ENCODE measurements around the gene FCER2.

The FCER2 gene

GRCh38 chr19:7690779-7691258 is 11.1 kb downstream of the FCER2 start:
- no peak for DNase-seq
- no peak overlapping the region for H2AFZ ChIP-seq (ENCODE audit: low read length)
- no peaks in the 10 kb centered on the region for H3K9me2 ChIP-seq (replicated peaks; ENCODE audit: insufficient read depth, low read length)

DNA sequence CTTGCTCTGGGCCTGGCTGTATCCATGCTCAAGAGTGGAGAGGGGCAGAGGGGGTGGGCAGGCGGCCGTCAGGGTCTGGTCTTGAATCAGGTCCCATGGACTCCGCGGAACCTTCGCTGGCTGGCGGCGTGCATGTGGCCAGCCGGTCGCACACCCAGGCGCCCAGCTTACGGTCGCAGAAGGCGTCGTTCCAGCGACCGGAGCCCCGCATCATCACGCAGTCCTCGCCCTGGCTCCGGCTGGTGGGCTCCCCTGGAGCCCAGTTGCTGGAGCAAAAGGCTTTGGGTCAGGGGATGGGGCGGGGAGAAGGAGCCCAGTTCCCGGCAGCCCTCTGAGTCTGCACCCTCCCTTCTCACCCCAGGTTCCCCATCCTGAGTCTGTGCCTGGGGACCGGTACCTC is 12.8 kb downstream of the FCER2 start:
- no peaks in the 10 kb centered on the region for H3K4me1 ChIP-seq (ENCODE audit: low read length)
- no peak overlapping the region for H3K27ac ChIP-seq (ENCODE audit: low read length)
- H4K20me1 ChIP-seq (ENCODE audit: insufficient read depth, low read length): no peaks in the 10 kb centered on the region
- H3K4me2 ChIP-seq (ENCODE audit: low read depth, low read length): no peak overlapping the region
- H3K4me3 ChIP-seq (ENCODE audit: low read length): no peak overlapping the region
- H3K79me2 ChIP-seq (ENCODE audit: low read length): no peaks in the 10 kb centered on the region
- H3K9ac ChIP-seq (ENCODE audit: low read length): no peak overlapping the region
- DNase-seq: no peak
- no peaks in the 10 kb centered on the region for H3F3A ChIP-seq (ENCODE audit: insufficient read depth, low read length)
- H3K9me3 ChIP-seq (replicated peaks; ENCODE audit: insufficient read depth, low read length): no peaks in the 10 kb centered on the region
- H3K9me2 ChIP-seq (replicated peaks; ENCODE audit: insufficient read depth, low read length): no peaks in the 10 kb centered on the region
- peaks cover 64% of the 10 kb centered on the region for H3K27me3 ChIP-seq (replicated peaks; ENCODE audit: insufficient read depth, low read length)
- TF ChIP-seq EZH2 (optimal IDR thresholded peaks at IDR 0.05; ENCODE audit: low read depth, low read length): no peak
- TF ChIP-seq CTCF (IDR thresholded peaks at IDR 0.05; ENCODE audit: low read length): no peak
- no peak for TF ChIP-seq EZH2phosphoT487 (IDR thresholded peaks at IDR 0.05; ENCODE audit: low read length)
- H2AFZ ChIP-seq (ENCODE audit: low read length): no peak overlapping the region
- no peaks in the 10 kb centered on the region for H3K36me3 ChIP-seq (replicated peaks; ENCODE audit: insufficient read depth, low read length)

More at GRCh38 chr19:7690779-7691258, 11.1 kb downstream of the FCER2 start:
- H3K36me3 ChIP-seq (replicated peaks; ENCODE audit: insufficient read depth, low read length): no peaks in the 10 kb centered on the region
- peaks cover 76% of the 10 kb centered on the region for H3K27me3 ChIP-seq (replicated peaks; ENCODE audit: insufficient read depth, low read length)
- no peak overlapping the region for H3K4me3 ChIP-seq (ENCODE audit: low read length)
- H3K9me3 ChIP-seq (replicated peaks; ENCODE audit: insufficient read depth, low read length): no peaks in the 10 kb centered on the region
- no peak overlapping the region for H3K4me2 ChIP-seq (ENCODE audit: low read depth, low read length)
- H3K9ac ChIP-seq (ENCODE audit: low read length): no peak overlapping the region
- no peak overlapping the region for H3K27ac ChIP-seq (ENCODE audit: low read length)
- no peak for TF ChIP-seq CTCF (IDR thresholded peaks at IDR 0.05; ENCODE audit: low read length)
- no peak for TF ChIP-seq EZH2 (optimal IDR thresholded peaks at IDR 0.05; ENCODE audit: low read depth, low read length)
- TF ChIP-seq EZH2phosphoT487 (IDR thresholded peaks at IDR 0.05; ENCODE audit: low read length): no peak
- H3F3A ChIP-seq (ENCODE audit: insufficient read depth, low read length): no peaks in the 10 kb centered on the region
- no peaks in the 10 kb centered on the region for H3K79me2 ChIP-seq (ENCODE audit: low read length)
- H3K4me1 ChIP-seq (ENCODE audit: low read length): no peaks in the 10 kb centered on the region
- H4K20me1 ChIP-seq (ENCODE audit: insufficient read depth, low read length): no peaks in the 10 kb centered on the region

DNA sequence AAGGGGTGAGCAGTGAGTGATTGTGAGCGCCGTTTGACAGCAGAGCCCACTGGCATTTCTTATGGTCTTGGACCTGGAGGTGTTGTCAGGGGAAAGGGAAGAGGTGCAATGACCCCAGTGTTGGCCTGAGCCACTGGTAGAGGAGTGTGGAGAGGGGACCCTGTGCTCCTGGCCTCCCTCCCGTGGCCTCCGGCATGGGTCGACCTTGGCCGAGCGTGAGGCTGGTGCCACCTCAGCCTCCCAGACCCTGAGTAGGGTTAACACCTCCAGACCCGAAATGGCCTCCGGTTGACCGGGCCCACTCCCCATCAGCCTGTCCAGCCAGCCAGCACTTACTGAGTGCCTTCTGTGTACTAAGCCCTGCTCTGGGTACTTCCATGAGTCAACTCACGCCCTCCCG is 14.8 kb downstream of the FCER2 start:
- no peaks in the 10 kb centered on the region for H3K9me3 ChIP-seq (replicated peaks; ENCODE audit: insufficient read depth, low read length)
- DNase-seq: no peak
- H4K20me1 ChIP-seq (ENCODE audit: insufficient read depth, low read length): no peaks in the 10 kb centered on the region
- no peaks in the 10 kb centered on the region for H3K36me3 ChIP-seq (replicated peaks; ENCODE audit: insufficient read depth, low read length)
- no peak overlapping the region for H3K4me2 ChIP-seq (ENCODE audit: low read depth, low read length)
- no peaks in the 10 kb centered on the region for H3K4me1 ChIP-seq (ENCODE audit: low read length)
- no peaks in the 10 kb centered on the region for H3K79me2 ChIP-seq (ENCODE audit: low read length)
- H3K9ac ChIP-seq (ENCODE audit: low read length): no peak overlapping the region
- H3K4me3 ChIP-seq (ENCODE audit: low read length): no peak overlapping the region
- H3F3A ChIP-seq (ENCODE audit: insufficient read depth, low read length): no peaks in the 10 kb centered on the region
- H2AFZ ChIP-seq (ENCODE audit: low read length): no peak overlapping the region
- no peak overlapping the region for H3K27ac ChIP-seq (ENCODE audit: low read length)
- no peaks in the 10 kb centered on the region for H3K9me2 ChIP-seq (replicated peaks; ENCODE audit: insufficient read depth, low read length)
- TF ChIP-seq CTCF (IDR thresholded peaks at IDR 0.05; ENCODE audit: low read length) (no peak), EZH2phosphoT487 (IDR thresholded peaks at IDR 0.05; ENCODE audit: low read length) (no peak), EZH2 (optimal IDR thresholded peaks at IDR 0.05; ENCODE audit: low read depth, low read length) (no peak)
- peaks cover 48% of the 10 kb centered on the region for H3K27me3 ChIP-seq (replicated peaks; ENCODE audit: insufficient read depth, low read length)
